ENCODE measurements around the gene RFX2. TPM values are rescaled to one million over a fixed set of nuclear protein-coding genes. Genes with fewer than 3 reads are reported as not detected.

The RFX2 gene
- total RNA-seq, 1 experiment from 2014 or later = 3.7 TPM

GRCh38 chr19:6116749-6117430 lies 6.6 kb upstream of the RFX2 start:
- Histone ChIP-seq H3K79me1 (ENCODE audit: insufficient read depth, low read depth, low read length, poor library complexity, severe bottlenecking) (no peaks in the 10 kb centered on the region), H3T11ph (ENCODE audit: low read length) (no peak overlapping the region), H3K27ac (ENCODE audit: insufficient read length, low read depth, low read length) (no peak overlapping the region), H3K4ac (ENCODE audit: low read depth, low read length) (no peak overlapping the region), H3K4me2 (ENCODE audit: insufficient read depth, insufficient read length, low read length) (no peak overlapping the region), H3K14ac (ENCODE audit: insufficient read depth, low read length) (no peak overlapping the region), H2AFZ (ENCODE audit: low read length) (no peak overlapping the region), H4K5ac (ENCODE audit: insufficient read length, low read depth, low read length) (no peak overlapping the region), H2BK20ac (ENCODE audit: low read depth, low read length, poor library complexity, severe bottlenecking) (no peak overlapping the region), H3K56ac (ENCODE audit: insufficient read length, low read depth, low read length) (no peak overlapping the region), H3K23me2 (ENCODE audit: insufficient read length, low read depth, low read length, poor library complexity, severe bottlenecking) (no peaks in the 10 kb centered on the region), H2AK5ac (ENCODE audit: insufficient read length, low read length) (no peak overlapping the region), H3K27me3 (ENCODE audit: insufficient read depth, low read length) (no peaks in the 10 kb centered on the region), H3K23ac (ENCODE audit: insufficient read length, low read depth, low read length) (no peak overlapping the region), H3K9ac (ENCODE audit: extremely low read depth, insufficient read length, low read length) (no peak overlapping the region), H3K4me1 (ENCODE audit: insufficient read depth, low read length) (no peaks in the 10 kb centered on the region), H2BK120ac (ENCODE audit: low read depth, low read length, poor library complexity, severe bottlenecking) (no peak overlapping the region), H3K18ac (ENCODE audit: insufficient read length, low read depth, low read length) (no peak overlapping the region), H4K91ac (ENCODE audit: insufficient read length, low read depth, low read length) (no peak overlapping the region), H2BK5ac (ENCODE audit: insufficient read length, low read length) (no peak overlapping the region), H2BK15ac (ENCODE audit: low read depth, low read length) (no peak overlapping the region), H2BK12ac (ENCODE audit: insufficient read length, low read depth, low read length) (no peak overlapping the region), H4K20me1 (ENCODE audit: control insufficient read depth, insufficient read depth, insufficient read length) (no peaks in the 10 kb centered on the region), H4K8ac (replicated peaks; ENCODE audit: insufficient read length, low read depth, low read length) (no peak overlapping the region), H3K79me2 (ENCODE audit: insufficient read depth, low read length) (no peaks in the 10 kb centered on the region), H3K9me3 (ENCODE audit: control insufficient read depth, low read depth, low read length) (no peaks in the 10 kb centered on the region)
- Mint-ChIP-seq H3K9me3 (peaks cover 14 to 24% of the 10 kb centered on the region in 2 experiments; a peak in 4 of 5 replicates), H3K36me3 (ENCODE audit: insufficient read depth in 1 of 3, low read depth in 3 of 3) (no peaks in the 10 kb centered on the region), H3K27me3 (ENCODE audit: low read depth) (peaks cover 44% of the 10 kb centered on the region), H3K4me1 (peaks cover 0 to 5% of the 10 kb centered on the region in 2 experiments; a peak in 2 of 4 replicates), H3K4me3 (no peak overlapping the region), H3K27ac (no peak overlapping the region)
- no CpG with 5 or more reads among the region's 4 CpGs for WGBS (ENCODE audit: extremely low coverage, insufficient read length, low lambda C conversion rate)
- TF ChIP-seq CTCF (conservative IDR thresholded peaks at IDR 0.05) = no peak
- DNase-seq = no peak
